Measurements from ENCODE around the gene SHOX. TPM values are rescaled to one million over a fixed set of nuclear protein-coding genes. Genes with fewer than 3 reads are reported as not detected.

Gene SHOX
- total RNA-seq, 2 donors from 2014 or later: not detected

DNA sequence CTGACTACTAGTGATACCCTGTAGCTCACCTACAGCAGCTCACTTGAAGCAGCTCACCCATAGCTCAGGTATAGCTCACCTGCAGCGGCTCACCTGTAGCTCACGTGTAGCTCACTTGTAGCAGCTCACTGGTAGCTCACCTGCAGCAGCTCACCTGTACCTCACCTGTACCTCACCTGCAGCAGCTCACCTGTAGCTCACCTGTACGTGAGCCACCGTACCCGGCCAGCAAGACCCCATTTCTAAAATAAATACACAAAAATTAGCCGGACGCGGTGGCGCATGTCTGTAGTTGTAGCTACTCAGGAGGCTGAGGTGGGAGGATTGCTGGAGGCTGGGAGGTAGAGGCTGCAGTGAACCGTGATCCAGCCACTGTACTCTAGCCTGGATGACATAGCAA lies 30.6 kb downstream of the SHOX start:
- Histone ChIP-seq H3K4me3 (ENCODE audit: low read length) (no peak overlapping the region), H3K4me1 (ENCODE audit: control insufficient read depth, insufficient read depth, low read length) (no peaks in the 10 kb centered on the region), H3K9ac (ENCODE audit: extremely low read depth, low read length, poor library complexity, severe bottlenecking) (no peak overlapping the region), H3K27me3 (ENCODE audit: control insufficient read depth, insufficient read depth, low read length, poor library complexity, severe bottlenecking) (no peaks in the 10 kb centered on the region), H3K9me3 (ENCODE audit: control insufficient read depth, low read length) (no peaks in the 10 kb centered on the region), H3K36me3 (ENCODE audit: control insufficient read depth, insufficient read depth, low read length) (no peaks in the 10 kb centered on the region), H3K27ac (ENCODE audit: low read depth, low read length) (no peak overlapping the region)
- Mint-ChIP-seq H3K9me3 (no peaks in the 10 kb centered on the region), H3K4me3 (no peak overlapping the region), H3K27me3 (ENCODE audit: insufficient read depth) (peaks cover 8% of the 10 kb centered on the region), H3K27ac (no peak overlapping the region), H3K36me3 (ENCODE audit: low read depth) (no peaks in the 10 kb centered on the region), H3K4me1 (peaks cover 7% of the 10 kb centered on the region)
- 94 to 100% methylated on average over 1 to 9 of the region's 10 CpGs for WGBS, 2 experiments (ENCODE audit: insufficient coverage in 1 of 2, insufficient read length in 1 of 2)
- TF ChIP-seq, protein P1, sequence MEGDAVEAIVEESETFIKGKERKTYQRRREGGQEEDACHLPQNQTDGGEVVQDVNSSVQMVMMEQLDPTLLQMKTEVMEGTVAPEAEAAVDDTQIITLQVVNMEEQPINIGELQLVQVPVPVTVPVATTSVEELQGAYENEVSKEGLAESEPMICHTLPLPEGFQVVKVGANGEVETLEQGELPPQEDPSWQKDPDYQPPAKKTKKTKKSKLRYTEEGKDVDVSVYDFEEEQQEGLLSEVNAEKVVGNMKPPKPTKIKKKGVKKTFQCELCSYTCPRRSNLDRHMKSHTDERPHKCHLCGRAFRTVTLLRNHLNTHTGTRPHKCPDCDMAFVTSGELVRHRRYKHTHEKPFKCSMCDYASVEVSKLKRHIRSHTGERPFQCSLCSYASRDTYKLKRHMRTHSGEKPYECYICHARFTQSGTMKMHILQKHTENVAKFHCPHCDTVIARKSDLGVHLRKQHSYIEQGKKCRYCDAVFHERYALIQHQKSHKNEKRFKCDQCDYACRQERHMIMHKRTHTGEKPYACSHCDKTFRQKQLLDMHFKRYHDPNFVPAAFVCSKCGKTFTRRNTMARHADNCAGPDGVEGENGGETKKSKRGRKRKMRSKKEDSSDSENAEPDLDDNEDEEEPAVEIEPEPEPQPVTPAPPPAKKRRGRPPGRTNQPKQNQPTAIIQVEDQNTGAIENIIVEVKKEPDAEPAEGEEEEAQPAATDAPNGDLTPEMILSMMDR (conservative IDR thresholded peaks at IDR 0.05): no peak
- no peak for DNase-seq

DNA sequence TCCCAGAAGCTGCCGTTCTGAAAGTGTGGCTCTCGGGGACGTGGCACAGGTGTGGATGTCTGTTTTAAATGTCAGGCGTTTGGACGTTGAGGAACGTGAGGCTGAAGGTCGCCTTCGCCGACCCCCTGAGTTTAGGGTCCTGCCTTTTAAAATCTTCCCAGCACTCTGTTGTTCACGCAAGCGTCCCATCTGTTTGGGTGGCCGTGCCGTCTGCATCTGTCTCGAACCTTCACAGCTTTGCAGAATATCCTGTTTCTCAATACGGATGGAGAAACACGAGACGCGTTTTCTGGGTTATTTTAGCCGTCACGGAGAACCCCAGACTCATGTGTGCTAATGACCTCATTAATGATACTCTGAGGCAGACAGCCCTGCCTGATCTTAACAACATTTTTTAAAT lies 31.5 kb downstream of the SHOX start:
- WGBS, 2 experiments (ENCODE audit: insufficient coverage in 1 of 2, insufficient read length in 1 of 2): 90 to 94% methylated on average over 20 of the region's 20 CpGs
- Histone ChIP-seq H3K4me3 (ENCODE audit: low read length) (no peak overlapping the region), H3K36me3 (ENCODE audit: control insufficient read depth, insufficient read depth, low read length) (no peaks in the 10 kb centered on the region), H3K9me3 (ENCODE audit: control insufficient read depth, low read length) (no peaks in the 10 kb centered on the region), H3K27me3 (ENCODE audit: control insufficient read depth, insufficient read depth, low read length, poor library complexity, severe bottlenecking) (no peaks in the 10 kb centered on the region), H3K4me1 (ENCODE audit: control insufficient read depth, insufficient read depth, low read length) (no peaks in the 10 kb centered on the region), H3K27ac (ENCODE audit: low read depth, low read length) (no peak overlapping the region), H3K9ac (ENCODE audit: extremely low read depth, low read length, poor library complexity, severe bottlenecking) (no peak overlapping the region)
- DNase-seq: no peak
- Mint-ChIP-seq H3K36me3 (ENCODE audit: low read depth) (no peaks in the 10 kb centered on the region), H3K27me3 (ENCODE audit: insufficient read depth) (peaks cover 12% of the 10 kb centered on the region), H3K4me3 (no peak overlapping the region), H3K9me3 (no peaks in the 10 kb centered on the region), H3K27ac (no peak overlapping the region), H3K4me1 (peaks cover 6% of the 10 kb centered on the region)
- TF ChIP-seq, protein P1 (conservative IDR thresholded peaks at IDR 0.05): no peak

DNA sequence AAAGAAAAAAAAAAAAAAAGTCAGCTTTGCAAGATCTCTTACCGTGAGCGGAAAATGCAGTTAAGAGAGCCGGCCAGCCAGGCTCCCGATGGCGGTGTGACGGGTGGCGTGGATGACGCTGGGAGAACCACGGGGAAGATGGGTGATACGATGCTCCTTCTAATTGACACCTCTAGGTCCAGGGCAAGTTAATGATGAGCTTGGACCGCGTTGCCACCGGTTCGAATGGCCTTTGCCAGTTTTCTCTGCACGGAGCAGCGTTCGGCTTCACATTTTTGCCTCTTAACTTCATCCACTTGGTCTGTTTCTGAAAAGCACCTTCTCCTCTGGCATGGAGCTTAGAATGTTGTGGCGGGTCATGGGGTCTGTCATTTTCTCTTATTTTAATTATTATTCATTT lies 33.2 kb downstream of the SHOX start:
- no peaks in the 10 kb centered on the region for H3K27me3 ChIP-seq (ENCODE audit: control insufficient read depth, insufficient read depth, low read length, poor library complexity, severe bottlenecking)
- peaks cover 12% of the 10 kb centered on the region for H3K27me3 Mint-ChIP-seq (ENCODE audit: insufficient read depth)
- 92 to 94% methylated on average over 16 to 17 of the region's 18 CpGs for WGBS, 2 experiments (ENCODE audit: insufficient coverage in 1 of 2, insufficient read length in 1 of 2)
- H3K4me1 ChIP-seq (ENCODE audit: control insufficient read depth, insufficient read depth, low read length): no peaks in the 10 kb centered on the region
- H3K9me3 Mint-ChIP-seq: no peaks in the 10 kb centered on the region
- no peak overlapping the region for H3K27ac ChIP-seq (ENCODE audit: low read depth, low read length)
- DNase-seq: no peak
- H3K4me1 Mint-ChIP-seq: no peaks in the 10 kb centered on the region
- no peaks in the 10 kb centered on the region for H3K9me3 ChIP-seq (ENCODE audit: control insufficient read depth, low read length)
- H3K9ac ChIP-seq (ENCODE audit: extremely low read depth, low read length, poor library complexity, severe bottlenecking): no peak overlapping the region
- no peak overlapping the region for H3K27ac Mint-ChIP-seq
- H3K4me3 ChIP-seq (ENCODE audit: low read length): no peak overlapping the region
- H3K36me3 Mint-ChIP-seq (ENCODE audit: low read depth): no peaks in the 10 kb centered on the region
- no peaks in the 10 kb centered on the region for H3K36me3 ChIP-seq (ENCODE audit: control insufficient read depth, insufficient read depth, low read length)
- H3K4me3 Mint-ChIP-seq: no peak overlapping the region
- TF ChIP-seq, protein P1 (conservative IDR thresholded peaks at IDR 0.05): no peak

All from endodermal cell (in vitro differentiated cells).